ENCODE data around the gene GOPC. TPM values are rescaled to one million over a fixed set of nuclear protein-coding genes. Genes with fewer than 3 reads are reported as not detected.

GOPC gene
- total and polyA plus RNA-seq, 4 donors, result 10.5 to 28.4 (median 19.7) TPM

- 90 to 92% methylated on average over 4 of the region's 4 CpGs for WGBS, 2 donors
- Histone ChIP-seq H3K27me3 (ENCODE audit: control insufficient read depth in 1 of 2, insufficient read depth in 2 of 2, low read length in 1 of 2) (no peaks in the 10 kb centered on the region), H3K36me3 (ENCODE audit: control insufficient read depth in 1 of 2, insufficient read depth in 2 of 2, low read length in 1 of 2) (peaks cover 0 to 5% of the 10 kb centered on the region in 2 donors), H3K27ac (ENCODE audit: low read depth in 1 of 2, low read length in 2 of 2) (no peak overlapping the region), H3K9me3 (ENCODE audit: control insufficient read depth, low read length) (no peaks in the 10 kb centered on the region), H3K4me3 (ENCODE audit: low read length in 2 of 2) (no peak overlapping the region), H3K4me1 (ENCODE audit: control insufficient read depth in 1 of 2, insufficient read depth in 2 of 2, low read length in 2 of 2) (no peaks in the 10 kb centered on the region)
- intact Hi-C loops (cut with DNase I), result no loop called here
- DNase-seq (no peak), ATAC-seq (ENCODE audit: low FRiP score) (no peak)
Measured at GRCh38 chr6:117536317-117536716, 66.0 kb downstream of the GOPC start.

- no peak overlapping the region for H3K27ac ChIP-seq (ENCODE audit: low read depth in 1 of 2, low read length in 2 of 2)
- no peak for ATAC-seq (ENCODE audit: low FRiP score)
- DNase-seq, result no peak
- H3K4me1 ChIP-seq (ENCODE audit: control insufficient read depth in 1 of 2, insufficient read depth in 2 of 2, low read length in 2 of 2), result no peaks in the 10 kb centered on the region
- no peak overlapping the region for H3K4me3 ChIP-seq (ENCODE audit: low read length in 2 of 2)
- peaks cover 0 to 2% of the 10 kb centered on the region in 2 donors for H3K36me3 ChIP-seq (ENCODE audit: control insufficient read depth in 1 of 2, insufficient read depth in 2 of 2, low read length in 1 of 2)
- WGBS, 2 donors, result 74 to 77% methylated on average over 3 of the region's 3 CpGs
- H3K9me3 ChIP-seq (ENCODE audit: control insufficient read depth, low read length), result no peaks in the 10 kb centered on the region
- H3K27me3 ChIP-seq (ENCODE audit: control insufficient read depth in 1 of 2, insufficient read depth in 2 of 2, low read length in 1 of 2), result no peaks in the 10 kb centered on the region
- intact Hi-C loops (cut with DNase I), result no loop called here
Measured at GRCh38 chr6:117534974-117535373, 67.3 kb downstream of the GOPC start.

- no peak overlapping the region for H3K4me3 ChIP-seq (ENCODE audit: low read length in 2 of 2)
- H3K4me1 ChIP-seq (ENCODE audit: control insufficient read depth in 1 of 2, insufficient read depth in 2 of 2, low read length in 2 of 2), result no peaks in the 10 kb centered on the region
- 97% methylated on average over 4 of the region's 4 CpGs for WGBS, 2 donors
- H3K27ac ChIP-seq (ENCODE audit: low read depth in 1 of 2, low read length in 2 of 2), result no peak overlapping the region
- intact Hi-C loops (cut with DNase I), result no loop called here
- no peaks in the 10 kb centered on the region for H3K27me3 ChIP-seq (ENCODE audit: control insufficient read depth in 1 of 2, insufficient read depth in 2 of 2, low read length in 1 of 2)
- H3K9me3 ChIP-seq (ENCODE audit: control insufficient read depth, low read length), result no peaks in the 10 kb centered on the region
- DNase-seq (no peak), ATAC-seq (ENCODE audit: low FRiP score) (no peak)
- no peaks in the 10 kb centered on the region for H3K36me3 ChIP-seq (ENCODE audit: control insufficient read depth in 1 of 2, insufficient read depth in 2 of 2, low read length in 1 of 2)
Measured at GRCh38 chr6:117533775-117534174, 68.5 kb downstream of the GOPC start.

- Histone ChIP-seq H3K36me3 (ENCODE audit: control insufficient read depth in 1 of 2, insufficient read depth in 2 of 2, low read length in 1 of 2) (no peaks in the 10 kb centered on the region), H3K4me3 (ENCODE audit: low read length in 2 of 2) (no peak overlapping the region), H3K4me1 (ENCODE audit: control insufficient read depth in 1 of 2, insufficient read depth in 2 of 2, low read length in 2 of 2) (no peaks in the 10 kb centered on the region), H3K9me3 (ENCODE audit: control insufficient read depth, low read length) (no peaks in the 10 kb centered on the region), H3K27me3 (ENCODE audit: control insufficient read depth in 1 of 2, insufficient read depth in 2 of 2, low read length in 1 of 2) (no peaks in the 10 kb centered on the region), H3K27ac (ENCODE audit: low read depth in 1 of 2, low read length in 2 of 2) (no peak overlapping the region)
- intact Hi-C loops (cut with DNase I), result no loop called here
- ATAC-seq (ENCODE audit: low FRiP score), result no peak
- no peak for DNase-seq
- 92 to 94% methylated on average over 5 of the region's 5 CpGs for WGBS, 2 donors
Measured at GRCh38 chr6:117531809-117532725, 70.2 kb downstream of the GOPC start.

- H3K36me3 ChIP-seq (ENCODE audit: control insufficient read depth in 1 of 2, insufficient read depth in 2 of 2, low read length in 1 of 2), result no peaks in the 10 kb centered on the region
- intact Hi-C loops (cut with DNase I), result no loop called here
Measured at GRCh38 chr6:117531346-117531745, 71.0 kb downstream of the GOPC start.

GRCh38 chr6:117530467-117531242, 71.7 kb downstream of the GOPC start:
- no peak for DNase-seq
- WGBS, 2 donors, result 91 to 93% methylated on average over 4 of the region's 4 CpGs

More at GRCh38 chr6:117531346-117531745, 71.0 kb downstream of the GOPC start:
- no peak for DNase-seq
- ATAC-seq (ENCODE audit: low FRiP score), result no peak
- no peaks in the 10 kb centered on the region for H3K27me3 ChIP-seq (ENCODE audit: control insufficient read depth in 1 of 2, insufficient read depth in 2 of 2, low read length in 1 of 2)
- WGBS, 2 donors, result 59 to 65% methylated on average over 6 of the region's 6 CpGs
- H3K4me1 ChIP-seq (ENCODE audit: control insufficient read depth in 1 of 2, insufficient read depth in 2 of 2, low read length in 2 of 2), result no peaks in the 10 kb centered on the region
- no peaks in the 10 kb centered on the region for H3K9me3 ChIP-seq (ENCODE audit: control insufficient read depth, low read length)
- no peak overlapping the region for H3K4me3 ChIP-seq (ENCODE audit: low read length in 2 of 2)
- no peak overlapping the region for H3K27ac ChIP-seq (ENCODE audit: low read depth in 1 of 2, low read length in 2 of 2)

GRCh38 chr6:117525607-117526006, 76.7 kb downstream of the GOPC start:
- no peaks in the 10 kb centered on the region for H3K36me3 ChIP-seq (ENCODE audit: control insufficient read depth in 1 of 2, insufficient read depth in 2 of 2, low read length in 1 of 2)
- H3K27ac ChIP-seq (ENCODE audit: low read depth in 1 of 2, low read length in 2 of 2), result no peak overlapping the region
- H3K4me3 ChIP-seq (ENCODE audit: low read length in 2 of 2), result no peak overlapping the region
- H3K27me3 ChIP-seq (ENCODE audit: control insufficient read depth in 1 of 2, insufficient read depth in 2 of 2, low read length in 1 of 2), result no peaks in the 10 kb centered on the region
- 96 to 97% methylated on average over 2 of the region's 2 CpGs for WGBS, 2 donors
- no peaks in the 10 kb centered on the region for H3K4me1 ChIP-seq (ENCODE audit: control insufficient read depth in 1 of 2, insufficient read depth in 2 of 2, low read length in 2 of 2)
- ATAC-seq (ENCODE audit: low FRiP score) (no peak), DNase-seq (no peak)
- intact Hi-C loops (cut with DNase I), result no loop called here
- H3K9me3 ChIP-seq (ENCODE audit: control insufficient read depth, low read length), result no peaks in the 10 kb centered on the region

More at GRCh38 chr6:117530467-117531242, 71.7 kb downstream of the GOPC start:
- H3K27me3 ChIP-seq (ENCODE audit: control insufficient read depth in 1 of 2, insufficient read depth in 2 of 2, low read length in 1 of 2), result no peaks in the 10 kb centered on the region
- no peak overlapping the region for H3K4me3 ChIP-seq (ENCODE audit: low read length in 2 of 2)
- H3K27ac ChIP-seq (ENCODE audit: low read depth in 1 of 2, low read length in 2 of 2), result no peak overlapping the region
- intact Hi-C loops (cut with DNase I), result no loop called here
- no peak for ATAC-seq (ENCODE audit: low FRiP score)
- no peaks in the 10 kb centered on the region for H3K9me3 ChIP-seq (ENCODE audit: control insufficient read depth, low read length)
- H3K4me1 ChIP-seq (ENCODE audit: control insufficient read depth in 1 of 2, insufficient read depth in 2 of 2, low read length in 2 of 2), result no peaks in the 10 kb centered on the region
- no peaks in the 10 kb centered on the region for H3K36me3 ChIP-seq (ENCODE audit: control insufficient read depth in 1 of 2, insufficient read depth in 2 of 2, low read length in 1 of 2)

- Histone ChIP-seq H3K4me3 (ENCODE audit: low read length in 2 of 2) (no peak overlapping the region), H3K27me3 (ENCODE audit: control insufficient read depth in 1 of 2, insufficient read depth in 2 of 2, low read length in 1 of 2) (no peaks in the 10 kb centered on the region), H3K9me3 (ENCODE audit: control insufficient read depth, low read length) (no peaks in the 10 kb centered on the region), H3K36me3 (ENCODE audit: control insufficient read depth in 1 of 2, insufficient read depth in 2 of 2, low read length in 1 of 2) (no peaks in the 10 kb centered on the region), H3K27ac (ENCODE audit: low read depth in 1 of 2, low read length in 2 of 2) (no peak overlapping the region), H3K4me1 (ENCODE audit: control insufficient read depth in 1 of 2, insufficient read depth in 2 of 2, low read length in 2 of 2) (no peaks in the 10 kb centered on the region)
- ATAC-seq (ENCODE audit: low FRiP score) (no peak), DNase-seq (no peak)
- WGBS, 2 donors, result 70 to 72% methylated on average over 5 of the region's 5 CpGs
- intact Hi-C loops (cut with DNase I), result no loop called here
Measured at GRCh38 chr6:117521791-117522502, 80.4 kb downstream of the GOPC start.
